Body of pancreas (tissue), 4 donors: ENCODE data around the gene OLFM4. TPM values are rescaled to one million over a fixed set of nuclear protein-coding genes. Genes with fewer than 3 reads are reported as not detected.

Experiments used
- ATAC-seq: fragments of 150-250 bp; one replicate; pipeline ENCODE4 v1.9.1; 2016
- DNase-seq, 4 donors: peaks; one replicate each; pipeline ENCODE4 v3.0.0-alpha.2; 2019
- H3K27ac ChIP-seq, 4 donors: fragments of 200-600 bp; sonication (generic); 1 replicate in 3 of 4; 2 replicates in 1 of 4; pipeline versions ENCODE4 v1.5.1 to v1.6.1; 2016 to 2019; ENCODE audit warnings: mild to moderate bottlenecking in 1 of 4, mixed read lengths in 1 of 4, moderate library complexity in 1 of 4
- H3K27me3 ChIP-seq, 2 donors: fragments of 200-600 bp; sonication (generic); one replicate each; pipeline ENCODE4 v1.6.0; 2016; ENCODE audit warnings: mild to moderate bottlenecking in 1 of 2
- H3K36me3 ChIP-seq, 2 donors: fragments of 200-600 bp; sonication (generic); replicated peaks in 1 of 2; 2 replicates each; pipeline ENCODE4 v1.5.1; 2016; ENCODE audit warnings: low read depth in 2 of 2; ENCODE audit not compliant: insufficient read depth in 1 of 2
- H3K4me1 ChIP-seq: fragments of 200-600 bp; sonication (generic); one replicate; pipeline ENCODE4 v1.6.0; 2016
- H3K4me3 ChIP-seq, 2 donors: fragments of 200-600 bp; sonication (generic); 1 replicate in 1 of 2; 2 replicates in 1 of 2; pipeline ENCODE4 v1.5.1; 2016 to 2019
- H3K9me3 ChIP-seq, 3 donors: fragments of 200-600 bp; sonication (generic); 1 replicate in 2 of 3; 2 replicates in 1 of 3; pipeline ENCODE4 v1.5.1; 2016
- POLR2A ChIP-seq, 3 donors: fragments of 450-650 bp; IDR thresholded peaks; one replicate each; pipeline ENCODE4 v1.6.1; 2016; ENCODE audit warnings: antibody characterized with exemption in 3 of 3, mild to moderate bottlenecking in 2 of 3
- WGBS, 2 donors: methylation state at CpG; one replicate each; pipeline ENCODE4 v1.1.5; 2017; 5-methylcytosine and 5-hydroxymethylcytosine counted together
- intact Hi-C: fragments of 100-400 bp; cut with DNase I; formaldehyde crosslinking; loops from one replicate; pipeline ENCODE4 v1.15.1; 2023
- total RNA-seq, 2 donors: library from RNA; depleted of rRNA; stranded (reverse); fragments of >200 nt; gene quantifications; one replicate each; pipeline ENCODE4 v1.1.0, GENCODE V29; 2016
- TF ChIP-seq, protein P1 (sequence below), 7 experiments: fragments of 450-650 bp in 4 of 7; fragments of 200-600 bp in 3 of 7; sonication (generic) in 3 of 7; IDR thresholded peaks; one replicate each; pipeline ENCODE4 v1.5.1; 2016 to 2019; ENCODE audit warnings: antibody characterized with exemption in 7 of 7

Gene OLFM4
- total RNA-seq, 2 donors from 2014 or later = 51.7 to 55.8 TPM

DNA sequence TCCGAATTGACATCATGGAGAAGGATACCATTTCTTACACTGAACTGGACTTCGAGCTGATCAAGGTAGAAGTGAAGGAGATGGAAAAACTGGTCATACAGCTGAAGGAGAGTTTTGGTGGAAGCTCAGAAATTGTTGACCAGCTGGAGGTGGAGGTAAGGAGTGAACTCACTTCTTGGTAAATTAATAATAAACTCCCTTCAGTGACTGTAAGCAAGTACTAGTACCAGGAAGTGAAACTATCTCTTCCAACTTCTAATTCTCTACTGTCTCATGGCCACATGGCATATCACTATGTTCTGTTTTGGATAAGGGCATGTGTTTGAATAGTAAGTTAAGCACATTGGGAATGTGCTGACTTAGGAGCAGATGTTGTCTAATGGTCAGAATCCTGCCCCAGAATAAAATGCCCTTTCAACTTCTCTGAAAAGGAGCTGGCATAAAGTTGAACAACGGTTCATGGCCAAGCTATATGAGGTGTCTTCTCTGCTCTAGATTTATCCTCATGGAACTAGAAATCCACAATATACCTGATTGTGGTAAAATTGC, 13.4 kb downstream of the OLFM4 start:
- Histone ChIP-seq H3K27ac (peak overlapping the region in 1 of 4 donors; percentile 14), H3K4me3 (no peak overlapping the region), H3K4me1 (peaks cover 29% of the 10 kb centered on the region), H3K27me3 (no peaks in the 10 kb centered on the region), H3K9me3 (no peaks in the 10 kb centered on the region), H3K36me3 (no peaks in the 10 kb centered on the region)
- ATAC-seq (peak; percentile 73), DNase-seq (no peak)
- TF ChIP-seq POLR2A (IDR thresholded peaks at IDR 0.05) = no peak
- TF ChIP-seq, protein P1, sequence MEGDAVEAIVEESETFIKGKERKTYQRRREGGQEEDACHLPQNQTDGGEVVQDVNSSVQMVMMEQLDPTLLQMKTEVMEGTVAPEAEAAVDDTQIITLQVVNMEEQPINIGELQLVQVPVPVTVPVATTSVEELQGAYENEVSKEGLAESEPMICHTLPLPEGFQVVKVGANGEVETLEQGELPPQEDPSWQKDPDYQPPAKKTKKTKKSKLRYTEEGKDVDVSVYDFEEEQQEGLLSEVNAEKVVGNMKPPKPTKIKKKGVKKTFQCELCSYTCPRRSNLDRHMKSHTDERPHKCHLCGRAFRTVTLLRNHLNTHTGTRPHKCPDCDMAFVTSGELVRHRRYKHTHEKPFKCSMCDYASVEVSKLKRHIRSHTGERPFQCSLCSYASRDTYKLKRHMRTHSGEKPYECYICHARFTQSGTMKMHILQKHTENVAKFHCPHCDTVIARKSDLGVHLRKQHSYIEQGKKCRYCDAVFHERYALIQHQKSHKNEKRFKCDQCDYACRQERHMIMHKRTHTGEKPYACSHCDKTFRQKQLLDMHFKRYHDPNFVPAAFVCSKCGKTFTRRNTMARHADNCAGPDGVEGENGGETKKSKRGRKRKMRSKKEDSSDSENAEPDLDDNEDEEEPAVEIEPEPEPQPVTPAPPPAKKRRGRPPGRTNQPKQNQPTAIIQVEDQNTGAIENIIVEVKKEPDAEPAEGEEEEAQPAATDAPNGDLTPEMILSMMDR (IDR thresholded peaks at IDR 0.05) = no peak
- WGBS, 2 donors = 54 to 55% methylated on average over 3 of the region's 3 CpGs
- intact Hi-C loops = no loop called here

DNA sequence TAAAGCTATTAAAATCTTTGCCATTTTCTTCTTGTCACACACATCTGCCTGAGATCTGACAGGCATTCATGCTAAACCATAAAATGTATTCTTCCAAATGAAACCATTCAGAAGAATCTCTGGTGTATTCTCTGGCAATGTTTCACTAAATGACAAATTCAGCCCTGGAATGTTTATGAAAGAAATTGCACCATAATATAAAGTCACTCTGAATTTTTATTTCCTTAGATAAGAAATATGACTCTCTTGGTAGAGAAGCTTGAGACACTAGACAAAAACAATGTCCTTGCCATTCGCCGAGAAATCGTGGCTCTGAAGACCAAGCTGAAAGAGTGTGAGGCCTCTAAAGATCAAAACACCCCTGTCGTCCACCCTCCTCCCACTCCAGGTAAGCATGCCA, 14.3 kb downstream of the OLFM4 start:
- H3K9me3 ChIP-seq = no peaks in the 10 kb centered on the region
- H3K27me3 ChIP-seq = no peaks in the 10 kb centered on the region
- H3K27ac ChIP-seq = no peak overlapping the region
- no peaks in the 10 kb centered on the region for H3K36me3 ChIP-seq
- intact Hi-C loops = no loop called here
- TF ChIP-seq, protein P1 (IDR thresholded peaks at IDR 0.05) = no peak
- TF ChIP-seq POLR2A (IDR thresholded peaks at IDR 0.05) = no peak
- no peak overlapping the region for H3K4me3 ChIP-seq
- 78 to 82% methylated on average over 4 of the region's 4 CpGs for WGBS, 2 donors
- peaks cover 29% of the 10 kb centered on the region for H3K4me1 ChIP-seq
- no peak for ATAC-seq
- no peak for DNase-seq

DNA sequence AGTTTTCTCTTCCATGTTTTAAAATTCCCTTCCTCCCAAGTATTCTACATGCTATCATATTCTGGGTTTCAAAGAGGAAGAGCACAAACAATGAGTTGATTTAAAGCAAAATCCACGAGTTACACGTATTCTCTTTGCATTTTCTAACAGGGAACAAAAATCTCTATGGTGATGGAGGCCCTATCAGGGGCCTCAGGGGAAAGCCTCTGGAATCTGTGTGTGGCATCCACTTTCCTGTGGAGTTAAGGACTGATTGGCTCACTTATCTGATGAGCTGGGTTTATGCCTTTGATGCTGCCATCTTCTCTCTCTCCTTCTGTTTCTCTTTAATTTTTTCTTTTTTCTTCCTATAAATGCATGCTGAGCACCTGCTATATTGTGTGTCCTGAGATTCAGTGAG, 14.8 kb downstream of the OLFM4 start:
- Histone ChIP-seq H3K36me3 (no peaks in the 10 kb centered on the region), H3K4me3 (no peak overlapping the region), H3K9me3 (no peaks in the 10 kb centered on the region), H3K27ac (no peak overlapping the region), H3K27me3 (no peaks in the 10 kb centered on the region), H3K4me1 (peaks cover 29% of the 10 kb centered on the region)
- ATAC-seq (no peak), DNase-seq (no peak)
- TF ChIP-seq POLR2A (IDR thresholded peaks at IDR 0.05) = no peak
- TF ChIP-seq, protein P1 (IDR thresholded peaks at IDR 0.05) = no peak
- 83 to 96% methylated on average over 2 of the region's 2 CpGs for WGBS, 2 donors
- intact Hi-C loops = no loop called here

DNA sequence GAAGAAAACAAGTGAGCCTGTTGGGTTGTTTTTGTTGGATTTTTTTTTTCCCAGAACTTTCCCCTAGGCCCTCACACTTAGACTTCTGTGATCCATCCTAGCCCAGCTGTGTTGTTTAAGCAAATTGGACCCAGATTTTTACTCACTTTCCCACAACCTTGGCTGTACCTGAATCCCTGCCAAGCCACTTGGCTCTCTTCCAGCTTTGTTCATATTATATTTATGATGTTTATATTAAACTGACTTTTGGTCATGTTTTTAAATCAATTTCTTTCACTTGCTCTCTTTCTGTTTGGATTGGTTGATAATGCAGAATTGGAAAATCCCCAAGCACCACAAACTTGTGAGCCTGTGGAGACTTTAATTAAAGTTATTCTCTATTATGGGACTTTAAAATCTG, 16.6 kb downstream of the OLFM4 start:
- no peak overlapping the region for H3K27ac ChIP-seq

DNA sequence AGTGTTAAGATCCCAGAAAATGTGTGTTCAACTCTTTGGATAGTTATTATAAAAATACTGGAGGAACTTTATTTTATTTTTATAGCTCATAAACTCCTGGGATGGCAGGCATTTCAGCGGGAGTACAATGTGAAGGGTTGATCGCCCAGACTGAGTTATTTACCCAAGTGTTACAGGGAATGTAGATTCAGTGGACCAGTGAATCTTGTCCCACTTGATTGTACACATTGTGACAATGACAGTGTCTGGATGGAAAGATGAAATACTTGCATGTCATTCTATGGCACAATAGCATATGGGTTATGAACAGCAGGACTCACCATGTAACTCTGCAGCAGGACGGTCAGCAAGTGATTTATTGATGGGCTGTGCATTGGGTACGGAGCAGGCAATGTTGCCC, 20.3 kb downstream of the OLFM4 start:
- no peak for ATAC-seq
- no peaks in the 10 kb centered on the region for H3K36me3 ChIP-seq

More for the DNA sequence above, 16.6 kb downstream of the OLFM4 start:
- peaks cover 29% of the 10 kb centered on the region for H3K4me1 ChIP-seq
- no peak for TF ChIP-seq POLR2A (IDR thresholded peaks at IDR 0.05)
- TF ChIP-seq, protein P1 (IDR thresholded peaks at IDR 0.05) = no peak
- H3K27me3 ChIP-seq = no peaks in the 10 kb centered on the region
- no peaks in the 10 kb centered on the region for H3K9me3 ChIP-seq
- no peaks in the 10 kb centered on the region for H3K36me3 ChIP-seq
- peak in 3 of 4 donors; percentile 29 to 59 (median 31) for DNase-seq
- intact Hi-C loops = no loop called here
- H3K4me3 ChIP-seq = no peak overlapping the region
- ATAC-seq = no peak

More for the DNA sequence above, 20.3 kb downstream of the OLFM4 start:
- H3K4me1 ChIP-seq = peaks cover 32% of the 10 kb centered on the region
- WGBS, 2 donors = 96 to 98% methylated on average over 4 of the region's 4 CpGs
- H3K9me3 ChIP-seq = no peaks in the 10 kb centered on the region
- no peaks in the 10 kb centered on the region for H3K27me3 ChIP-seq
- no peak overlapping the region for H3K27ac ChIP-seq
- no peak for DNase-seq
- no peak overlapping the region for H3K4me3 ChIP-seq
- intact Hi-C loops = no loop called here
- TF ChIP-seq, protein P1 (IDR thresholded peaks at IDR 0.05) = no peak
- no peak for TF ChIP-seq POLR2A (IDR thresholded peaks at IDR 0.05)
